SK-N-SH (cell line): ENCODE data around the gene IFT122.

Experiments
- CTCF ChIP-seq: fragments of 200-600 bp; sonication (generic); IDR thresholded peaks from 2 replicates; pipeline ENCODE4 v1.6.1; 2017; ENCODE audit warnings: antibody characterized with exemption, mild to moderate bottlenecking, moderate library complexity
- FOXM1 ChIP-seq: IDR thresholded peaks from 2 replicates; pipeline ENCODE4 v1.4.0; 2012; ENCODE audit warnings: low read depth, mild to moderate bottlenecking
- POLR2AphosphoS5 ChIP-seq: IDR thresholded peaks from 2 replicates; pipeline ENCODE4 v1.6.1; 2012; ENCODE audit warnings: low read depth, low read length

DNA sequence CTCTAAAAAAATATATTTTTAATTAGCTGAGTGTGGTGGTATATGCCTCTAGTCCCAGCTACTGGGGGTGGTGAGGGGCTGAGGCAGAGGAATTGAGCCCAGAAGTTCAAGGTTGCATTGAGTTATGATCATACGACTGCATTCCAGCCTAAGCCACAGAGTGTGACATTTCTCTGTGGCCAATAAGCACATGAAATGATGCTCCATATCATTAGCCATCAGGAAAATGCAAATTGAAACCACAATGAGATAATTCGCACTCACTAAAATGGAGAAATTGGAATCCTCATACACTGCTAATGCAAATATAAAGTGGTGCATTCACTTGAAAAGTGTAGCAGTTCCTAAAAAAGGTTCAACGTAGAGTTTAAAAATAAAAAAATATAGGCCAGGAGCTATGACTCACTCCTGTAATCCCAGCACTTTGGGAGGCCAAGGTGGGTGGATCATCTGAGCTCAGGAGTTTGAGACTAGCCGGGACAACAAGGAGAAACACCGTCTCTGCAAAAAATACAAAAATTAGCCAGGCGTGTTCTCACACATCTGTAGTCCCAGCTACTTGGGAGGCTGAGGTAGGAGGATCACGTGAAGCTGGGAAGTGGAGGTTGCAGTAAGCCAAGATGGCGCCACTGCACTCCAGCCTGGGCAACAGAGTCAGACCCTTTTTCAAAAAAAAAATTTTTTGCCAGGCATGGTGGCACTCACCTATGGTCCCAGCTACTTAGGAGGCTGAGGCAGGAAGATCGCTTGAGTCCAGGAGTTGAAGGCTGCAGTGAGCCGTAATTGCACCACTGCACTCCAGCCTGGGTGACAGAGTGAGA lies 35.2 kb downstream of the IFT122 start:
- TF ChIP-seq CTCF: no peak
- no peak for TF ChIP-seq POLR2AphosphoS5
- no peak for TF ChIP-seq FOXM1
